Kidney epithelial cell (primary cell): ENCODE measurements around the gene TMEM74B. TPM values are rescaled to one million over a fixed set of nuclear protein-coding genes. Genes with fewer than 3 reads are reported as not detected.

Source experiments
- DNase-seq: peaks from one replicate; pipeline ENCODE4 v3.0.0-alpha.2; 2010; ENCODE audit warnings: low read depth
- H3K27me3 ChIP-seq: 2 replicates; pipeline ENCODE4 v1.6.0; 2011; ENCODE audit warnings: low read length; ENCODE audit not compliant: control insufficient read depth, insufficient read depth
- H3K36me3 ChIP-seq: 2 replicates; pipeline ENCODE4 v1.5.1; 2011; ENCODE audit warnings: low read length; ENCODE audit not compliant: control insufficient read depth, insufficient read depth
- H3K4me3 ChIP-seq: 2 replicates; pipeline ENCODE4 v1.5.1; 2011; ENCODE audit warnings: low read depth, mild to moderate bottlenecking, control low read depth, low read length
- total RNA-seq: library from RNA; depleted of rRNA; stranded (reverse); fragments of >200 nt; gene quantifications from 2 replicates; pipeline ENCODE4 v1.2.3, GENCODE V29; 2015
- TF ChIP-seq, protein P1 (sequence below): IDR thresholded peaks from 2 replicates; pipeline ENCODE4 v1.5.1; 2011; ENCODE audit warnings: mild to moderate bottlenecking, moderate library complexity, low read length, control low read depth, inconsistent platforms; ENCODE audit not compliant: insufficient read depth, poor library complexity, severe bottlenecking

The TMEM74B gene
- total RNA-seq, 1 donor from 2014 or later: 4.5 TPM

DNA sequence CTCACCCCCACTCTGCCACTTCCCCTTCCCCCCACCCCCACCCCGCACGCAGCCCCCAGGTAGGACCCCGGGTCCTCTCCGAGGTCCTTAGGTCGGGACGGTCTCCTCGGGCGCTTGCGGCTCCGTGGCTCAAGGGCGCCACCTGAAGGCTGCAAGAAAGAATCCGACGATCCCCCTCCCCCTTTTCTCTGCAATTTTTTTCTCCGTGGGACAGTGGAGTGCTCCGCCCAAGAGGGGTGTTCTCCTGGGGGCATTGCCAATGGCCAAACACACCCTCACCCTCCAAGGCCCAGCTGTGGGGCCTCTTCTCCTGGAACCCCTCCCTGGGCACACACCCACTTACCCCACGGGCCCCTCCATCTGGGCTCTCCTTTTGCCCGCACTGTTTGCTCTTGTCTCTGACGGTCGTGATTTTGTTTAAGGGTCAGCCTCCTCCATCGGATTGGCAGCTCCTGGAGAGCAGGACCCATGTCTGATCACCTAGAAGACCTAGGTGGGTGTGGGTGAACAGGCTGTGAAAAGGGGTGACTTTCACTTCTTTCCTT, 1.1 kb upstream of the TMEM74B start:
- Histone ChIP-seq H3K27me3 (peaks cover 43% of the 10 kb centered on the region), H3K36me3 (no peaks in the 10 kb centered on the region), H3K4me3 (peak overlapping the region; percentile 29)
- DNase-seq: no peak
- TF ChIP-seq, protein P1, sequence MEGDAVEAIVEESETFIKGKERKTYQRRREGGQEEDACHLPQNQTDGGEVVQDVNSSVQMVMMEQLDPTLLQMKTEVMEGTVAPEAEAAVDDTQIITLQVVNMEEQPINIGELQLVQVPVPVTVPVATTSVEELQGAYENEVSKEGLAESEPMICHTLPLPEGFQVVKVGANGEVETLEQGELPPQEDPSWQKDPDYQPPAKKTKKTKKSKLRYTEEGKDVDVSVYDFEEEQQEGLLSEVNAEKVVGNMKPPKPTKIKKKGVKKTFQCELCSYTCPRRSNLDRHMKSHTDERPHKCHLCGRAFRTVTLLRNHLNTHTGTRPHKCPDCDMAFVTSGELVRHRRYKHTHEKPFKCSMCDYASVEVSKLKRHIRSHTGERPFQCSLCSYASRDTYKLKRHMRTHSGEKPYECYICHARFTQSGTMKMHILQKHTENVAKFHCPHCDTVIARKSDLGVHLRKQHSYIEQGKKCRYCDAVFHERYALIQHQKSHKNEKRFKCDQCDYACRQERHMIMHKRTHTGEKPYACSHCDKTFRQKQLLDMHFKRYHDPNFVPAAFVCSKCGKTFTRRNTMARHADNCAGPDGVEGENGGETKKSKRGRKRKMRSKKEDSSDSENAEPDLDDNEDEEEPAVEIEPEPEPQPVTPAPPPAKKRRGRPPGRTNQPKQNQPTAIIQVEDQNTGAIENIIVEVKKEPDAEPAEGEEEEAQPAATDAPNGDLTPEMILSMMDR: peak; percentile 78

DNA sequence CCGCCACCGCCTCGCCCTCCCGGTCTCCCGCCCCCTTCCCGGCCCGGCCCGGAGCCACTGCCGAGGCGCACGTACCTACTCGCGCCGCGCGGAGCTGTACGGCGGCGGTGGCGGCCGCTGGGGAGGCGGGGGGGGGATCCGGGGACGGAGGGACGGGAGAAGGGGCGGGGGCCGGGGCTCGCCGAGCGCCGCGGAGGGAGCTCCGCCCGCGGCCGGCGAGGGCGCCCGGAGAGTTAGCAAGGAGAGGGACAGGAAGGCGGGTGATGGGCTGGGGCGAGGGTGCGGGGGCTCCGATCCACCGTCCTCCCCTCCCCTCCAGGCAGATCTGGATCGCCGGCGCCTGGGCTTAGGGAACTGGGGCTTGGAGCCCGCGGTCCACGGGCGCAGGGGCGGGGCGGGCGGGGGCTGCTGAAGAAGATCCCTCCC, 548 bp upstream of the TMEM74B start:
- TF ChIP-seq, protein P1: no peak
- Histone ChIP-seq H3K36me3 (no peaks in the 10 kb centered on the region), H3K27me3 (peaks cover 43% of the 10 kb centered on the region), H3K4me3 (peak overlapping the region; percentile 29)
- DNase-seq: no peak

DNA sequence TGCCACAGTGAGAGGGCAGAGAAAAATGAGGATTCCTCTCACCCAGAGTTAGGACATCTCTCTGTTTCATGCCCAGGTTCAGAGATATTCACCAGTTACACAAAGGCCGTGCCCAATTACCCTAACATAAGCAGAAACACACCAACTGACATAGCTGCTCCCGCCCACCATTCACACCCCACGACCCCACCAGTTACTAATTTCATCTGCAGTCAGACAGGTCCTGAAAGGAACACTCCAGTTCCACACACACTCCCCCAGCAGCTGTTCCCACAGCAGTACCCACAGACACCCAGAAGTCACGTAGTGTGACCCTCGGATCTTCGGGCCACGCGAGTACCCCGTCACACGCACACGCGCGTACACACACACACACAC, 532 bp downstream of the TMEM74B start:
- Histone ChIP-seq H3K4me3 (no peak overlapping the region), H3K27me3 (peaks cover 43% of the 10 kb centered on the region)
- no peak for DNase-seq

DNA sequence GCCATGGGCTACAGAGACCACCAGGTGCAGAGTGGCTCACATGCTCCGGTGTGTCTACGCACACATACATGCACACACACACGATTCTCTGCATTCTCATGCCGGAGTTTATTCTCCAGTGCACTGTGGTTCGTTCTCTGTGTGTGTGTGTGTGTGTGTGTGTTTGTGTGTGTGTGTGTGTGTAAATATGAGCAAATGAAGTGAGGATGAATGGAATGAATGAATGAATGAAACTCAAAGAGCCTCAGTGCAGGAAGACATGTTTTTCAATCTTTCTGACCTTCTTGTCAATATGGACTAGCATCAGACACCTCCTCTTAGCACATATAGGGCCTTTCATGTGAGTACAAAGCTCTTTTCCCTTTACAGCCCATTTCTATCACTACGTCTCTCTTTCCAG, 1.6 kb downstream of the TMEM74B start:
- H3K36me3 ChIP-seq: no peaks in the 10 kb centered on the region
- H3K27me3 ChIP-seq: peaks cover 40% of the 10 kb centered on the region
- TF ChIP-seq, protein P1: no peak
- no peak for DNase-seq
- no peak overlapping the region for H3K4me3 ChIP-seq

More for the DNA sequence above, 532 bp downstream of the TMEM74B start:
- no peaks in the 10 kb centered on the region for H3K36me3 ChIP-seq
- TF ChIP-seq, protein P1: no peak

DNA sequence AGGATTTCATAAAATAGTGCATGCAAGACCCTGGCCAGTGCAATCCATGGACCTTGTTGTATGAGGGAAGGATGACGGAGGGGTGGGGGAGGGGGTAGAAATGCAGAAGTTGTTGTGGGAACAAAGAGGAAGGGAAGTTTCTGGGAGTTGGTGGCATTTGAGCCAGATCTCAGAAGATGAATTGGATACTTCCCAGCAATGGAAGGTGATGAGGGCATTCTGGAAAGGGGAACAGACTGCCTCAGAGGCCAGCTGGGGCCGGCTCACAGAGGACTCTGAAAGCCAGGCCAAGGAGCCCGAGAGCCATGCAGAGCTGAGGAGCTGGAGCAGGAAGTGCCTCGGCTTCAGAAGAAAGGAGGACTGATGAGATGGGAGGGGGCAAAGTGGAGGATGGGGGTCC, 2.7 kb downstream of the TMEM74B start:
- TF ChIP-seq, protein P1: no peak
- DNase-seq: no peak
- Histone ChIP-seq H3K4me3 (no peak overlapping the region), H3K27me3 (peaks cover 40% of the 10 kb centered on the region), H3K36me3 (no peaks in the 10 kb centered on the region)

DNA sequence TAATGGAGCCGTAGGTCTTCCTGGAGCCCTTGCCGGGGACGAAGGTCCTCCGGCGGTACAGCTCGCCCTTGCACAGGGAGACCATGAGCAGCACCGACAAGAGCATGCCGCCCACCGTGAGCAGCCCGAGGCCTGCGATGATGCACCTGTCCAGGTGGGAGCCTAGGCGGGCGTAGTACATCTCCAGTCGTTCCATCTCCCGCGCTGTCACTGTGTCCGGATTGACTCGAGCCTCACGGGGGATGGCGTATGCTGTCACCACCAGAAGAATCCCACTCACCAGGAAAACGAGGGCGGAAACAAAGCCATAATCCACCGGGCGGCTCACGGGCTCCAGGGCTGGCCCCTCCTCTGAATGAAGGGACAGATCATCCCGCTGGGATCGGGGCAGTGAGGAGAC, 3.8 kb downstream of the TMEM74B start:
- TF ChIP-seq, protein P1: no peak
- DNase-seq: no peak
- peaks cover 32% of the 10 kb centered on the region for H3K27me3 ChIP-seq
- H3K36me3 ChIP-seq: no peaks in the 10 kb centered on the region
- no peak overlapping the region for H3K4me3 ChIP-seq
